GM21786 (cell line): ENCODE measurements around the gene NBAS.
"Not testable (repeated sequence)": the region's sequence is repeated elsewhere in the genome, so short reads cannot be mapped to it uniquely, and the experiment has no call there.

ENCODE experiments used
- ATAC-seq: cut with Tn5 transposase; IDR thresholded peaks from one replicate; pipeline ENCODE4 v1.9.1; 2021; ENCODE audit not compliant: unreplicated experiment

The NBAS gene

DNA sequence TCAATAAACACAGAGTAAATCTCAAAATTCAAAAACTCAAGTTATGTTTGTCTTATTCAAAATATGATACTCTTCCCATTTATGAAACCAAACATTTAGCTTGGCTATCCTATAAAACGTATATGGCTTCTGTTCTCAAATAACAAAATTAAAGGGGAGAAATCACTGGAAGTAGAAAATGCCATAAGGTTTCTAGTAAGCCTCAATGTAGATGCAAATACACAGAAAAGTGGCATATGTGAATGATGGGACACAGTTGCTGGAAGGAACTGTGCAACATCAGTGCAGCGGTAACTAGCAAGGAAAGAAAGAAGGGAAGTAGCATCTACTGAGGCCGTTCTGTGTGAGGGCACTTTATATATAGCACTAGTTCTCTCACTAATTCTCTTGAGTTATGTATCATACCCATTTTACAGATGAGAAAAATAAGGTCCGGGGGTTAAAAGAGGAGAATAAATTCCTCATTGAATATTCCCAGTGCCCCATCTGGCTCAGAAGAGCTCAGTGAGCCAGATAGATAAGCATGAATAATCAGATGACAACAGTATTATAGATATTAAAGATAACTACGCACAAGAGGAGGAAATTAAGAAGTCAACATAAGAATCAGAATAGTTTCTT is 27.2 kb downstream of the NBAS start:
- ATAC-seq: no peak

DNA sequence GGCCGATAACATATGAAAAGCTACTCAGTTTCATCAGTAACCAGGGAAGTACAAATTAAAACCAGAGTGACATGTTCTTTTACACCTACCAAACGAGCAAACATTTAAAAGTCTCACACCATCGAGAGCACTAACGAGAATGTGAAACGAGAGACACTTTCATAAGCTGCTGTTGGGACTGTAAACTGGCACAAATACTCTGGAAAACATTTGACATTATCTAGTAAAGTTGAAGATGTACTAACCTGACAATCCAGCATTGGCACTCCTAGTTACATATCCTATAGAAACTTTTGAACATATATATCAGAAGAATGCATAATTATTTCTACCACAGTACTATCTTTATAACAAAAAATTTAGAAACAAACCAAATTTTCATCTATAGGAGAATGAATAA is 28.1 kb downstream of the NBAS start:
- ATAC-seq: no peak

GRCh38 chr2:15531095-15531854 is 29.9 kb downstream of the NBAS start:
- no peak for ATAC-seq

GRCh38 chr2:15527074-15527739 is 33.9 kb downstream of the NBAS start:
- no peak for ATAC-seq

GRCh38 chr2:15521641-15522181 is 39.4 kb downstream of the NBAS start:
- no peak for ATAC-seq

- ATAC-seq: no peak
These were observed 40.8 kb downstream of the NBAS start for GRCh38 chr2:15520346-15520745.

- not testable (repeated sequence) for ATAC-seq
These were observed 42.4 kb downstream of the NBAS start for GRCh38 chr2:15518759-15519158.

DNA sequence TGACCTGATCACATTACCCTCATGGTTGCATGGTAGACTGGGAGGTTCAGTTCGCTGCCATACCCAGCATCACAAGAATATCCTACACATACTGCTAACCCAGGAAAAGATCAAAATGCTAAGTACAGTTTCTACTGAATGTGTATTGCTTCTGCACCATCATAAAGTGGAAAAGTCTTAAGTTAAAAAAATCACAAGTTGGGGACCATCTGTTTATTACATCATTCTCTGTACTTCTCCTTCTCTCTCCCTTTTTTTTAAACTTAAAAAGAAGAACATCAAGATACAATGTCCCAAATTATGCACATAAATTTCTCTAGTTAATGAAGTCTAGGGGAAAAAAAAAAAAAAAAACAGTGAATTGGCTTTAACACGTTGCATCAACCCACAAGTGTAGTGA is 43.3 kb downstream of the NBAS start:
- ATAC-seq: no peak

DNA sequence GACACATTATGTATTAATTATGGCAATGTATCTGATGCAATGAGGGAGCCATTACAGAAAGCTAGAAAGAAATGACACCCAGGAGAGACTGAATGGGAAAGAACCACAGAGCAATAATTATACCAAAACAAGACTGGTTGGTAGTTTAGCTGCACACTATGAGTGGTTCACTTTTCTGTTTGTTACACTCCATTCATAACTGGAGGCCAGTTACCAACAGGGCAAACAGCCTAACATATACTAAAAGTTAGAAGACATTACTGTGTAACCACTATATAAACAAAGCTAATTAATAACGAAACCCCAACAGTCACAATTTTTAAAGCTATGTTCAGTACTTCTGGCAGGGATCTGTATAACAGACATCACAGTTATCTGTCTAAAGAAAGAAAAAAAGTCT is 49.4 kb downstream of the NBAS start:
- ATAC-seq: peak; percentile 48

- no peak for ATAC-seq
These were observed 50.6 kb downstream of the NBAS start for GRCh38 chr2:15510552-15510951.

GRCh38 chr2:15510131-15510530 is 51.0 kb downstream of the NBAS start:
- ATAC-seq: no peak

GRCh38 chr2:15507697-15508096 is 53.4 kb downstream of the NBAS start:
- no peak for ATAC-seq

DNA sequence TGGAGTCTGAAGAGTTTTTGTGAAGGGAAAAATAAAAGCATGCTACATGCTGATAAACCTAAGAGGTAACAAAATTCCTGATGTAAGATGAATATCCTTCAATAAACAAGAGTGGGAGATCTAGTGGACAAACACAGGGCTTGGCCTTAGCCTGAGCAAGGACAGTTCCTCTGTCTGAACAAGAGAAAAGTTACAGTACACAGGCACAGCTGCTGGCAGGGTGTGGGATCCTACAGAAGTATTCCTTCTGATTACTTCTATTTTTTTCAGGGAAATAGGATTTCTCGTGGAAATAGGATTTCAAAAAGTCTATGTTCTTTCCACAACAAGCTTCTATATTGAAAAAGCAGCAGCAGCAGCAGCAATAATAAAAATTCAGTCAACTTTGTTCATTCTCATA is 54.1 kb downstream of the NBAS start:
- no peak for ATAC-seq

- no peak for ATAC-seq
These were observed 54.8 kb downstream of the NBAS start for GRCh38 chr2:15506229-15506819.

DNA sequence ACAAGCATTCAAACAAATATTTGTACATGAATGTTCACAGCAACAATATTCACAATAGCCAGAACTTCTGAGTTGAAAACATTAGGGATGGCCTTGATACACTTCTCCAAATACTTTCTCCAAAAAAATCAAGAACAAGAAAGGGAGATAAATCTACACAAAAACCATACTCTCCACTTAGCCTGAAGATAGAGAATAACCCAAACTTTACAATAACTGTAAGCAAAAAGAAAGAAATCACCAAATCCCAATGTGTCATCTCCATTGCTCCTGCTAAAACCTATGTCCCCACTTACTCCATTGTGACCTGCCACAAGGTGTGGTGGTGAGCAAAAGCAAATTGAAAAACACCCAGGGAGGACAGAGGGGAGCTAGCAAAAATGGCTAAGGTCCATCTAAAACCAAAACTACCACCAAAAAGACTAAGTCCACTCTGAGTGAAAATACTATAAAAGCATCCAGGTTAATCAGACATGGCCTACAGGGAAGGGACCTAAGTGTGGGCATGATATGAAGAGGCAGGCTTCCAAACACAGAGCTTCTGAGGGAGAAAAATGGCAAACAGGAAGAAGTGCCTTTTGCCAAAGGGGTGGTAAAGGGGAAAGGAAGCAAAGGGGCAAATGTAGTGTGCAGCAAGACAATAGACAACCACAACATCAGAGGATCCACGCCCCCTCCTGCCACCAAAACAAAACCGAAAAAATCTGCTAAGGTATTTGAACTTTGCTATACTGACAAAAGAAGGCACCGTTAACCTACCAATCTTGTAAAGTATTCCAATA is 56.1 kb downstream of the NBAS start:
- ATAC-seq: no peak

DNA sequence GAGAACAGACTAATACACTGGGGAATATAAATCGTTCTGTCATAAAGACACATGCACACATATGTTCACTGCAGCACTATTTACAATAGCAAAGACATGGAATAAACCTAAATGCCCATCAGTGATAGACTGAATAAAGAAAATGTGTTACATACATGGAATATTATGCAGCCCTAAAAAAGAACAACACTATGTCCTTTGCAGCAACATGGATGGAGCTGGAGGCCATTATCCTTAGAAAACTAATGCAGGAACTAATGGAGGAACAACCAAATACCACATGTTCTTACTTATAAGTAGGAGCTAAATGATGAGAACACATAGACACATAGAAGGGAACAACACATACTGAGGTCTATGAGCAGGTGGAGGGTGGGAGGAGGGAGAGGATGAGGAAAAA is 61.9 kb downstream of the NBAS start:
- not testable (repeated sequence) for ATAC-seq

- ATAC-seq: no peak
These were observed 62.6 kb downstream of the NBAS start for GRCh38 chr2:15498554-15498953.

GRCh38 chr2:15494877-15495276 is 66.3 kb downstream of the NBAS start:
- ATAC-seq: no peak

GRCh38 chr2:15492773-15493325 is 68.3 kb downstream of the NBAS start:
- no peak for ATAC-seq

GRCh38 chr2:15486770-15487169 is 74.4 kb downstream of the NBAS start:
- no peak for ATAC-seq
